NCI-H774 (cell line): Measurements from ENCODE around the gene NPM1.
"Not testable (repeated sequence)": the region's sequence is repeated elsewhere in the genome, so short reads cannot be mapped to it uniquely, and the experiment has no call there.

Source experiments
- DNase-seq: peaks from one replicate; lab custom pipeline; 2025; lab: John Stamatoyannopoulos, UW

NPM1 gene

DNA sequence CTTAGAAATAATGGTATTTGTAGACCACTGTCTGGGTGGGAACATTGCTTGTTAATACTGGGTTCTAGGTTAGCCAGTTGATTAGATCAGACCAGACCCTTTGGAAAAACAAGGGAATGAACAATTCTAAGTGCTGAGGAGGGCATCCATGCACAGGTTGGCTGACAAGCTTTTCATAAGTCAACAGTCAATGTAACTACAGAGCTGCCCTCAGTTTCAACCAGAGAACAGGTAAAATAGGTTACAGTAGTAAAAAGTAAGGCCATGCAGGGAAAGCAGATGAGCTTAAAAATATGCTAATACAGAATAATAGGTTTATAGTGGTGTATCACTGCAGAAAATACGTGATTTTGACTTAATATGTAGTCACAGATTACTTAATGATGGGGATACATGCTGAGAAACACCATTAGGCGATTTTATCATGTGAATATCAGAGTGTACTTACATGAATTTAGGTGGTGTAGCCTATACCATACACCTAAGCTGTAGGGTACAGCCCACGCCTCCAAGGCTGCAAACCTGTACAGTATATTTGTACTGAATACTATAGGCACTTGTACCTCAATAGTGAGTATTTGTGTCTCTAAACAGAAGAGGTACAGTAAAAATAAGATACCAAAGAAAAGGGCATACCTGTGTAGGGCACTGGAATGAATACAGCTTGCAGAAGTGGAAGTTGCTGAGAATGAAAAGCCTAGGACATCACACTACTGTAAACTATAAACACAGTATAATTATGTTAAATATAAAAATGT, 25.7 kb downstream of the NPM1 start:
- no peak for DNase-seq

DNA sequence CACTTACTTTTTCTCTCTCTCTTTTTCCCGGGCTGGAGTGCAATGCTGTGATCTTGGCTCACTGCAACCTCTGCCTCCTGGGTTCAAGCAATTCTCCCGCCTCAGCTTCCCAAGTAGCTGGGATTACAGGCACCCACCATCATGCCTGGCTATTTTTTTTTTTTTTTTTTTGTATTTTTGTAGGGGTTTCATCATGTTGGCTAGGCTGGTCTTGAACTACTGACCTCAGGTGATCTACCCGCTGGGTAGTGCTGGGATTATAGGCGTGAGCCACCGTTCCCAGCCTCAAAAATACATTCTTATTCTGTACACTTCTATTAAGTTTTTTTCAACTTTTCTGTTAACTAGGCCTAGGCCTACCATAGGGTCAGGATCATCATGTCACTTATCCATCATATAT, 26.3 kb downstream of the NPM1 start:
- not testable (repeated sequence) for DNase-seq

DNA sequence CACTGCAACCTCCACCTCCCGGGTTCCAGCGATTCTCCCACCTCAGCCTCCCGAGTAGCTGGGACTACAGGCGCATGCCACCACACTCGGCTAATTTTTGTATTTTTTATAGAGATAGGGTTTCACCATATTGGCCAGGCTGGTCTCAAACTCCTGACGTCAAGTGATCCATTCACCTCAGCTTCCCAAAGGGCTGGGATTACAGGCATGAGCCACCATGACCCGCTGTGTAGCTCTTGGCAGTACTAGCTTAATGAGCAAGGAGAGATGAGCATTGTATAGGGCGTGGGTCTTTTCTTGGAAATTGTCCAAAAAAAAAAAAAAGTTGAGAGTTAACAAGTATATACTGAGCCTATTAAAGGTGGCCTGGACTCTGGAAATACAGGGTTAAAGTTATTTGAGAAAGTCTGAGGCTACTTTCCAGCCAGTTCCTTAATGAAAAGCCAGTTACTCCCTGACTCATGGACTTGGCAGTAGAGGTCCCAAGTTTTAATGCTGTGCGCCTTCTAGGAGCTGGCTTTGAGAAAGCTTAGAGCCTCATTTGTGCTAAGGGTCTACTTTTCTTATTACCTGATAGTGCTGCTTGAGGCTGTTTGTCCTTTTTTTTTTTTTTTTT, 27.6 kb downstream of the NPM1 start:
- DNase-seq = no peak

DNA sequence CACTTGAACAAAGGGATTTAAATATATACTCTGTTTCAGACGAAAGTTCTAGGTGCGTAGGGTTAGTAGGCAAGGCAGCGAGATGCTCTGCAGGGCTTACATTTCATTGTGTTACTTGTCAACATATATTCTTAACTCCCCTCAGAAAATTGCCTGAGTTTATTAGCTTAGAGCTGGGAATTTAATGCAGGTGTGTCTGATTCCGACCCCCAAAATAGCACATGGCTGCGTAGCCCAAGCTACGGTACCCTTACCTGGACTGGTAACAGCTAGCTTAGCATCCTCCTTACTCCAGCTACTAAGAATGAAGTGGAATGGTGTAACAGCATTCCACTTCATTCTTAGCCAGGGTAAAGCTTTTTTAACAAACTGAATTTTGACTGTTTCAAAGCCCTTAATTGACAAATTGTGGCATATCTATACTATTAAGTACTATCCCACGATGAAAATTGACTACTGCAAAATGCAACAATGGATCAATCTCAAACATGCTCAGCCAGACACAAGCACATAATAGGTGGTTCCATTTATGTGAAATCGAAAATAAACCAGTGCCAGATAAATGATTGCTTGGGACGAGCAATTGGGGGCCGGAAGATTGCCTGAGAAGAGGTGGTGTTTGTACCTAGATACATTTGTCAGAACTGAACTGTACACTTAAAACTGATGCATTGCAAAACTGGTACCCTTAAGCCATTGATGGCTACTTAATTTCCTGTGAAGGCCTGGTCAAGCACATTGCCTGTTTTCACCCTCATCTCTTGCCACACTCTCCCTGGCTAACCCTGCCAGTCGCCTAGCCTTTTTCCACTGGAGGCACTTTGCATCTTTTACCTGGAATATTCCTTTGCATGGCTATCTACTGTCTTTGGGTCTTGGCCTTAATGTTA, 28.8 kb downstream of the NPM1 start:
- DNase-seq = no peak

DNA sequence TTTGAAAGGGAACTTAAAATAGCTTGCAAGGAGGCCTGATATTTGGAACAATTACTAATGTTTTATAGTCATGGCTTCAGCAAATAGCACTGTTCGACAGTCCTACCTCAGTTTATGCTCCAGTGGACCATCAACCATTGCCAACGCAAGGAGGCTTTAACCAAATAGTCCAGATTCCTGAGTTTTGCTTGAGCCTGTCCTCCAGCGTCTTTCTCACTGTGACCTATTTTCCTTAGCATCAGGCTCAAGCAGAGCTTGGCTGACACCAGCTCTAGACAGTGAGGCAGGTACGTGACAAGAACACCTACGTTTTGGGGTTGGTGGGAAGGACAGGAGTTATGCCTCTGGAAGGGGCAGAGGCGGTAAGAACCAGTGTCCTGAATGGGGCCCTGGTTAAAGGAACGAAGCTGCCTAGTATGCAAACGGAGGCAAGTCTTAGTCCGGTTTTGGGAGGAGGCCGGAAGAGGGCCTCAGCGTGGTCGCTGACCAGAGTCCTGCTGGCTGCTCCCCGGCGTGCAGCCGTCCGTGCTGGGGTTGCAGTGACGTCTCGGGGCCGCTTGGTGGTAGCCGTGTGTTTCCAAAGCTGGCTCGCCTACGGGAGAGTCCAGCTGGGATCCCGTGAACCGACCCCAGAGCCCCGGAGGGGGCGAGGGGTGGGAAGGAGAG, 30.8 kb downstream of the NPM1 start:
- peak; percentile 59 for DNase-seq

DNA sequence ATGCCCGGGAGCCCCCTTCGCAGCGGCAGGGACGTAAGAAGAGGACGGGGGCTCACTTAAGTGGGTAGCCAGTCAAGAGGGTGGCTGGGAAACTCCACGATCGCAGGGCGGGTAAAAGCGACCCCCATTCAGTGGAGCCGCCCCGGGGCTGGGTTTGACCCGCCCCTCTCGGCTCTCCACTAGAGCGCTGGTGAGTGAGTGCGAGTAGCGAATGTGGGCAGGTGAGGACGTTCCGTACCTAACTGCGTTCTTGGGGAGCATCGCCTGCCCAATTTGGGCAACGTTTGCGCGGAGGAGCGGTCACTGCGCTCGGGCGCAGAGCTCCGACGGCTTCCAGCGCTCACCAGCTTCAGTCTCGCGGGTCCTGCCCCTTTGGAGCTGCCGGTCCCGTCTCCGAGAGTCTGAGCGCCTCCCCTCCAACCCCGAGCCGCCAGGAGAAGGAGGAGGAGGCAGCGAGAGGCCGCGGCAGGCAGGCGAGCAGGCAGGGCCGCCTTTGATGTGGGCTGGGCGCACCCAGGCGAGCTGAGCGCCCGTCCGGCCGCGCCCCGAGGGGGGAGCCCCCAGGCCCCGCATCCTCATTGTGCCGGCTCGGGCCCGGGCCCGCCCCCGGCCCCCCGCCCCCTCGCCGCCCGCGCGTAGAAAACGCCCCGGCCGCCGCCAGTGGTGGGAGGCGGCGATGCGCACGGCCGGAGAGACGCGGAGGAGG, 31.5 kb downstream of the NPM1 start, which contains the start of gene FGF18:
FGF18 (plus strand) TSS at position 666 of the 706 bp plus-strand sequence. CDS start 553 bp downstream, outside the sequence.
- DNase-seq = peak; percentile 51

DNA sequence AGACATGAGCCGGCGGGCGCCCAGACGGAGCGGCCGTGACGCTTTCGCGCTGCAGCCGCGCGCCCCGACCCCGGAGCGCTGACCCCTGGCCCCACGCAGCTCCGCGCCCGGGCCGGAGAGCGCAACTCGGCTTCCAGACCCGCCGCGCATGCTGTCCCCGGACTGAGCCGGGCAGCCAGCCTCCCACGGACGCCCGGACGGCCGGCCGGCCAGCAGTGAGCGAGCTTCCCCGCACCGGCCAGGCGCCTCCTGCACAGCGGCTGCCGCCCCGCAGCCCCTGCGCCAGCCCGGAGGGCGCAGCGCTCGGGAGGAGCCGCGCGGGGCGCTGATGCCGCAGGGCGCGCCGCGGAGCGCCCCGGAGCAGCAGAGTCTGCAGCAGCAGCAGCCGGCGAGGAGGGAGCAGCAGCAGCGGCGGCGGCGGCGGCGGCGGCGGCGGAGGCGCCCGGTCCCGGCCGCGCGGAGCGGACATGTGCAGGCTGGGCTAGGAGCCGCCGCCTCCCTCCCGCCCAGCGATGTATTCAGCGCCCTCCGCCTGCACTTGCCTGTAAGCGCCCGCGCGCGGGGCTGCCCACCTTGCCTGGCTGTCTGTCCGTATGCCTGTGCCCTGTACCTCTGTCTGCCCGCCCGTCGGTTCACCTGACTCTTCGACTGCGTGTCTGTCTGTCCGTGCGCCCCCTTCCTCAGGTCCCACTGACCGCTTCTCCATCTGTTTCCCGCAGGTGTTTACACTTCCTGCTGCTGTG, 32.2 kb downstream of the NPM1 start:
- no peak for DNase-seq

DNA sequence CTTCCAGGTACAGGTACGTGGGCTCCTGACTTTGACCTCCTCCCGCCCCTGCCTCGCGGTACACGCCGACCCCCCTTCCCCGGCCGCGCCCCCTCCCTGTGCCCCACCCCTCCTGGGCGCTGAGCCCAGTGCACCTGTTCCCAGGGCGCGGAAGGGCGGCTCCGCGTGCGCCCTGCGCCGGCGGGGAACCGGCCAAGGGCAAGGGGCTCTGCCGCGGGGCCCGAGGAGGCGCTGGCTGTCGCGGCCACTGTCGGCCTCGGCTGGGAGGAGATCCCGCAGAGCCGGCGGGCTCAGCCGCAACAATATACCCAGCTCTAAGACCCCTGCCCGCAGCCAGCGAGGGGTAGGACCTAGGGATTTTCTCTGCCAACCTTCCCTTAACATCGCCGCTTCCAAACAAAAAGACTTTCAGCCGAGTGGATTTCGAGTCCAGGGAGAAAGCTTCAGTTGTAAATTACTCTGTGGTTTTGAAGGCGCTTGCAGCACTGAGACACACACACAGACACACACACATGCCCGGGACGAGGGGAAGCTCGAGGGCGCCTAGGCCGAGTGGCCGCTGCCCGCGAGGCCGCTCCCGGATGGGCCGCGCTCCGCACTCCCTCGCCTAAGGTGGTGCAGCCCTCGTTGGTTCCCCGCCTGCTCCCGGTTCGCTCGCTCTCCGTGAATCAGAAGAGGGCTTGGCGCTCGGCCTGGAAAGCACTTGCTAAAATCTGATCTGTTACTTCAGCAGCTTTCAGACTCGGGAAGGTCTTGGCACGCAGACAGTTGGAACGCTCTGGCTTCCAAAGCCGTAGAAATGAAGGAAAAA, 33.0 kb downstream of the NPM1 start:
- DNase-seq = no peak

DNA sequence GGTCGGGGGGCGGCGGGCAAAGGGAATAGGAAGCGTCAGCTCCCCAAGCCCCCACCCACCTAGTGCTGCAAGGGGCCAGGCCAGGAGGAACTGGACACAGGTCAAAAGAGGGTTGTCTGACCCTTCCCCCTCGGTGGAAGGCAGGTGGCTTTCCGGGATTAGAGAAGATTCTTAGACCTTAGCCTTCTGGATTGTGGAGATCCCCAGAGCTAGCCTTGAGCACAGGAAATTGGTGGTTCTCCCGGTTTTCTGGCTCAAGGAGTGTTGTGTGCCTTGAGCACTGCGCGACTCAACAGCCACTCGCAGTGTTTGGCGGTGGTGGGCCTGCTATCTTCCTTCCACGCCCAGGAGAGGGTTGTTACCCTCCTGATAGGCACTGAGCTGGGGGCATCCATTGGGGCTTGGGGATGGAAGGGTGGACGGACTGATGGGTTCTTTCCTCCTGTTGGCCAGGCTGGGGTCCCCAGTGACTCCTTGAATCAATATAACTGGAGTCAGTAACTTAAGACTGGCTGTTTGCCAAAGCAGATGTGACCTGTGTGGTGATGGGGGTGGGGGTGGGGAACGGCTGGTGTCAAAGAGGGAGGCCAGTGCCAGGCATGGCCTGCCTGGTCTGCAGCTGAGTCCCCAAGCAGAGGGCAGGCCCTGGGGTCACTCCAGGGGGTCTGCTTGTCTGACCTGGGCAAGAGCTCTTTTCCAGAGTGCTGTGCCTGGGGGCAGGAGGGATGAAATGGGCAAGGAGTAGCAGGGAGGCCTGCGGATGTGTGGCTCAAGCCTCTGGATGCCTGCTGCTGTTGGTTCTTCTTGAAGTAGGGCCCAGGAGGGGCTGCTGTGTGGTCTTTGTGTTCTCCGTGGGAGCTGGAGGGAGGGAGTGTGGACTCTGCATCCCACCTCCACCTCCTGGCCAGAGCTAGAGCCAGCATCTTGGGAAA, 33.9 kb downstream of the NPM1 start:
- no peak for DNase-seq

DNA sequence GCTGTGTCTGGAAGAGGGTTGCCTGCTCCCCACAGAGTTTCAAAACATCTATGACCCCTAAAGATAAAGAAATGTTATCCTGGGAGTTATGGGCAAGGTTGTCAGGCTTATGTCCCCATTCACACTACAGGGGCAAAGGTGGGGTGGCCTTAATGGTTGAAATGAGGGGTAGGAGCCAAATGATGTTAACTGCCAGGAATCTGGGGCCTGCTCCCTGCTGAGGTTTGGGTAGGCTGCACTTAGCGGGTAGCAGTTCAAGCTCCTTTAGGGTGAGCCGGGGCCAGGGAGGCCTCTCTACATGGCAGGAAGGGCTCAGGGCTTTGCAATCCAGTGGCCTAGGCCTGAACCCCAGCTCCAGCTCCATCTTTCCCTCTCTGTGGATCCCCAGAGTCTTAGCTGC, 34.8 kb downstream of the NPM1 start:
- DNase-seq = no peak

DNA sequence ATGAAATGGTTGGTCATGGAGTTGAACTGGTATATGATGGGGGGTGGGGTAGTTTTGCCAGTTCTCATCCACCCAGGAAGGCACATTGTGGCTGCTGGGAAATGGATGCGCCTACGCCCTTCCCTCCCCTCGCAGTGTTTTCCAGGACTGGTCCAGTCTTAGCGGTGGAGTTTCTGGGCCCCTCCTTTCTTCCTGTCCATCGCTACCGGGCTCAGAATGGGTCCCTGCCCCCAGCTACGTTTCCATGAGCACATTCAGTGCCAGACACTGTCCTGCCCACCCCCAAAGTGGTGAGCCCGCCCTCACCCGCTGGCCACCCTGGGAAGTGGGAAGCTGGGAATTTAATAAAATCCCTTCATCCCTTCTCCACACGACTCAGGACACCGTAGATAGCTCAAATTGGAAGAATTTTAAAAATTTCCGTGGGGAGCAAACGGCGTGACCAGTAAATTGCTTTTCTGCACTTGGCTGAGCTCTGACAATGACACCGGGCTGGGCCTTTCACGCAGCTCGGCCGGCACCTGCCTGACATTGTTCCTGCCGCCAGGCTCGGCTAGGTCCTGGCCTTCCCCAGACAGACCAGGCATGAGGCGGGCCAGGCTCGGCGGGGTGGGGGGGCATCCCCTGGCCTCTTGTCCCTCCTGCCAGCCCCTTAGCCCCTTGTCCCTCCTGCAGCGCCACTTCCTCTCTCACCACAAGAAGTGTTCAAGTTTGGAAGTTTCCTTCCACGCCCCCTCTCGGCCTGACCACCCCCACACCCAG, 35.4 kb downstream of the NPM1 start:
- DNase-seq = no peak

DNA sequence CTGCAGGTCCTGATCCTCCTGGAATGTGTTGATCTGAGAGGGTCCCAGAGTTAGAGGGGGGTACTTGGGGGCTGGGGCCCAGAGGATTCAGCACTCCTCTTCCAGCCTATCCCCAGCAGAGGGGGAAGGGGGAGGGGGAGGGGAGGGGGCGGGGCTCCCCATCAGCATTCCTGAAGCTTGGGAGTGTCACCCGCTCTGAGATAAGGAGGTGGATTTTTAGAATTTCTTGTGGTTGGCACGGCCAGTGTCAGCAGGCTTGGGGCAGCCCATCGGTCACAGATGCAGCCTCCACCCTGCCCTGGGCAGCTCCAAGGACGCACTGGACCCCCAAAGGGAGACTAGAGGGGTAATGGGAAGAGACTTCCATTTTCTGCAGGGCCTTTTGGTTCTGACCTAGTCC, 37.1 kb downstream of the NPM1 start:
- no peak for DNase-seq

DNA sequence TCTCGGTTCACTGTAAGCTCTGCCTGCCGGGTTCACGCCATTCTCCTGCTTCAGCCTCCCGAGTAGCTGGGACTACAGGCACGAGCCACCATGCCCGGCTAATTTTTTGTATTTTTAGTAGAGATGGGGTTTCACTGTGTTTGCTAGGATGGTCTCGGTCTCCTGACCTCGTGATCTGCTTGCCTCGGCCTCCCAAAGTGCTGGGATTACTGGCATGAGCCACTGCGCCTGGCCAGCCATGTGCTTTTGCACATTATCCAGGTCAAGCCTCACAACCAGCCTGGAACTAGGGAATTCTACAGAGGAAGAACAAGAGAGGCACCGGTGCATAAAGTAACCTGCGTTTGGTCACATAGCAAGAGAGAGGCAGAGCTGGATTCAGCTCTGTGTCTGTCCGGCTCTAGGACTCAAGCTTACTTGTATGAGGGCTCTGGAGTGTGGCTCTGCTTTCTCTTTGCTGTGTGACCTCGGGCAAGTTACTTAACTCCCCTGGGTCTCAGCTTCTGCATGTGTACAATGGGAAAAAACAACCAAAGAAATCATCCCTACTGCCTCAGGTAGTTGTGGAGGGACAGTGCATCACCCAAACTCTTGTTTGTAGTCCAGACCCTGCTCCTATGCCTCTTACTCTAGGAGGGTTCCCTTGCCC, 38.1 kb downstream of the NPM1 start:
- DNase-seq = no peak

DNA sequence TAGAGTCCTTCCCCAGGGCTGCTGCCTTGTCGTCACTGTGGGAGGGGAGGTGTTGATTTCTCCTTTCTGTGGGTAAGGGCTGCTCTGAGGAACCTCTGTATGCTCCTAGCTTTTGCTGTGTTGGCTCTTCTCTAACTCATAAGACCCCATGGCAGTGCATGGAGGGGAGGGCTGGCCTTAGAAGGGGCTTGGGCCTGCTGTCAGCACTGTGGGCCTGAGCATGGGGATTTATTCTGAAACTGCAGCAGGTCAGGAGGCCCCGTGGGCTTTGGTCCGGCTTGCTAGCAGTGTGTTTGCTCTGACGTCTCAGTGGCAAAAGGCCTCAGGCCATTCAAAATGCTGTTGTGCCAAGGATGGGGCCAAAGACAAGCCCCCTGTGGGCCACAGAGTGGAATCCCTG, 38.6 kb downstream of the NPM1 start:
- DNase-seq = no peak

DNA sequence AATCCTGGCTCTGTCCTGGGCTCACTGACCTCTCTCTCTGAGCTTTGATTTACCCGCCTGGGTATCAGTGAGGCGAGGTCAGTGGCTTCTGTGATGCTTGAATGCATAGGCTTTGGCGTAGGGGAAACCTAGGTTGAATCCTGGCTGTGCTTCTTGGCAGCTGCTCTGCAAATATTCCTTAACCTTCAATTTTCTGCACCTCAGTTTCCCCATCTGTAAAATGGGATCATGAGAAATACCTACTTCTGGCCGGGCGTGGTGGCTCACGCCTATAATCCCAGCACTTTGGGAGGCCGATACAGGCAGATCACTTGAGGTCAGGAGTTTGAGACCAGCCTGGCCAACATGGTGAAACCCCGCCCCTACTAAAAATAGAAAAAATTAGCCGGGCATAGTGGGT, 39.0 kb downstream of the NPM1 start:
- no peak for DNase-seq

DNA sequence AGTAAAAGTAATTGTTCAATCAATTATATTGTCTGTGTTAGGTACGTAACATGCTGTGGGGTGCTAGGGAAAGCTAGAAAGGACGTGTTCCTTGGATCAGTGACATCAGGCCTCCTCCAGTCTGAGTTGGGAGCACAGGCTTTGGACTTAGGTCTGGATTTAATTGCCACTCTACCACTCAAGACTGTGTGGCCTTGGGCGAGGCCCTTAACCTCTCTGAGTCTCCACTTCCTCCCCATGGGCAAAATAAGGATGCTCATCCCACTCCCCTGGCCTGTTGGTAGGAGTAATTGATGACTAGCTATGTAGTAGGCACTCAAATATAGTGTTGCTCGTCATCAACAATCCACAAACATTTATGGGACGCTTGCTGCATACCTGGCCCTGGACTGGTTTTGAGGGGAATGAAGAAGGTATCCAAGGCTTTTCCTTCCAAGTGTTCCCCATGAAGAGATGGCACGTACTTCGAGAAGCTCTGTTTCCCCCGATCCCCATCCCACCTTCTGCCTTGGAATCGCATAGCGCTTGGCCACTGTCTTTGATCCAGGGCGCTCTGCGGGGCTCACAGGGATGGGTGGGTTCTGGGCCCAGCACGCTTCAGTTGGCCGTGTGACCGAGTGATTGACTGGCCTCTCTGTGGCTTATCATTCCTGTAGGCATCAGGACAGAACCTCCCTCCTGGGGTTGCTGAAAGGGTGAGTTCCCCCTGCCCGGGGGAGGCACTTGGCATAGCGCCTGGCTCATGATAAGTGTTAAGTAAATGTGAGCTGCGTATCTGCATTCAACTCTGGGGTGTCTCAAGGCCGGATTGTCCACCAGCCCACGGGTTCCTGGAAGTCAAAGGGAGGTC, 39.9 kb downstream of the NPM1 start:
- DNase-seq = no peak
